K562 (cell line): Measurements from ENCODE around the gene POU2F1. TPM values are rescaled to one million over a fixed set of nuclear protein-coding genes. Genes with fewer than 3 reads are reported as not detected.

ENCODE experiments used
- BHLHE40 ChIP-seq: IDR thresholded peaks from 2 replicates; pipeline ENCODE4 v1.6.1; 2011; ENCODE audit warnings: low read length, improper control_type of control experiment
- BRD4 ChIP-seq: fragments of 200-600 bp; sonication (generic); IDR thresholded peaks from 2 replicates; pipeline ENCODE4 v1.6.1; 2017; ENCODE audit warnings: inconsistent platforms
- CCAR2 ChIP-seq: fragments of 200-400 bp; formaldehyde crosslinking; IDR thresholded peaks from 2 replicates; pipeline ENCODE4 v1.6.1; 2017; ENCODE audit warnings: mild to moderate bottlenecking, low read depth, low read length
- CEBPG ChIP-seq, 3 experiments: fragments of 200-800 bp in 1 of 3; sonication (Bioruptor generic) in 1 of 3; sonication (generic) in 1 of 3; formaldehyde crosslinking in 1 of 3; IDR thresholded peaks in 2 of 3; conservative IDR thresholded peaks in 1 of 3; 2 replicates each; pipeline versions ENCODE4 v1.6.1 to v1.8.0; 2016 to 2022; ENCODE audit warnings: missing compliant biosample characterization in 2 of 3, missing genetic modification characterization in 2 of 3, mild to moderate bottlenecking in 1 of 3, missing genetic modification reagents in 1 of 3
- CREM ChIP-seq: IDR thresholded peaks from 2 replicates; pipeline ENCODE4 v1.6.1; 2014; ENCODE audit warnings: antibody characterized with exemption, low read depth
- DPF2 ChIP-seq: fragments of 450-650 bp; IDR thresholded peaks from 2 replicates; pipeline ENCODE4 v1.6.1; 2016
- GABPB2 ChIP-seq: fragments of 250-450 bp; sonication (Bioruptor Pico); conservative IDR thresholded peaks from 2 replicates; pipeline ENCODE4 v1.5.1; 2021; ENCODE audit warnings: mild to moderate bottlenecking
- GATAD2A ChIP-seq: fragments of 450-650 bp; IDR thresholded peaks from 2 replicates; pipeline ENCODE4 v1.6.1; 2017
- HNRNPL ChIP-seq: fragments of 200-400 bp; formaldehyde crosslinking; IDR thresholded peaks from 2 replicates; pipeline ENCODE4 v1.6.1; 2017; ENCODE audit warnings: low read depth, mild to moderate bottlenecking, low read length
- HNRNPLL ChIP-seq: fragments of 200-400 bp; formaldehyde crosslinking; IDR thresholded peaks from 2 replicates; pipeline ENCODE4 v1.6.1; 2017; ENCODE audit warnings: low read length, low read depth, mild to moderate bottlenecking; ENCODE audit not compliant: poor library complexity, severe bottlenecking
- JUN ChIP-seq, 2 experiments: sonication (generic) in 1 of 2; formaldehyde crosslinking in 1 of 2; IDR thresholded peaks; 2 replicates each; pipeline versions ENCODE4 v1.6.1 to v1.8.0; 2012 to 2022; ENCODE audit warnings: borderline replicate concordance in 2 of 2, mild to moderate bottlenecking in 2 of 2, improper control_type of control experiment in 1 of 2, low read depth in 1 of 2, low read length in 1 of 2, missing genetic modification reagents in 1 of 2
- KAT2B ChIP-seq: IDR thresholded peaks from one replicate; pipeline ENCODE4 v1.6.1; 2012; ENCODE audit warnings: low read depth, mild to moderate bottlenecking, control low read depth, inconsistent platforms, low read length, moderate library complexity
- KDM1A ChIP-seq, 2 experiments: fragments of 450-650 bp; IDR thresholded peaks; 2 replicates each; pipeline ENCODE4 v1.6.1; 2016; ENCODE audit warnings: mild to moderate bottlenecking in 2 of 2
- LEF1 ChIP-seq: fragments of 450-650 bp; IDR thresholded peaks from 2 replicates; pipeline ENCODE4 v1.6.1; 2016; ENCODE audit warnings: mild to moderate bottlenecking
- MAZ ChIP-seq, 2 experiments: fragments of 450-650 bp in 1 of 2; sonication (generic) in 1 of 2; formaldehyde crosslinking; IDR thresholded peaks in 1 of 2; conservative IDR thresholded peaks in 1 of 2; 2 replicates each; pipeline versions ENCODE4 v1.4.0 to v1.5.0; 2020; ENCODE audit warnings: mild to moderate bottlenecking in 1 of 2, missing genetic modification reagents in 1 of 2
- MCM3 ChIP-seq: fragments of 450-650 bp; IDR thresholded peaks from 2 replicates; pipeline ENCODE4 v1.6.1; 2016
- MEIS2 ChIP-seq: fragments of 450-650 bp; IDR thresholded peaks from 2 replicates; pipeline ENCODE4 v1.6.1; 2014; ENCODE audit warnings: mild to moderate bottlenecking; ENCODE audit not compliant: partially characterized antibody
- MTA2 ChIP-seq: fragments of 450-650 bp; IDR thresholded peaks from 2 replicates; pipeline ENCODE4 v1.6.1; 2016; ENCODE audit warnings: low read depth
- NBN ChIP-seq: fragments of 450-650 bp; IDR thresholded peaks from 2 replicates; pipeline ENCODE4 v1.6.1; 2016; ENCODE audit warnings: low read depth, mild to moderate bottlenecking
- PML ChIP-seq: IDR thresholded peaks from 2 replicates; pipeline ENCODE4 v1.6.1; 2012; ENCODE audit warnings: low read length, inconsistent platforms
- SMARCA4 ChIP-seq: fragments of 450-650 bp; IDR thresholded peaks from 2 replicates; pipeline ENCODE4 v1.6.1; 2016
- SOX6 ChIP-seq: fragments of 450-650 bp; IDR thresholded peaks from 2 replicates; pipeline ENCODE4 v1.6.1; 2014; ENCODE audit warnings: mild to moderate bottlenecking
- ZFPM2 ChIP-seq: fragments of 250-450 bp; sonication (Bioruptor Pico); IDR thresholded peaks from 2 replicates; pipeline ENCODE4 v1.5.1; 2022; ENCODE audit warnings: mild to moderate bottlenecking
- polyA plus RNA-seq, 8 experiments: library from polyadenylated mRNA; depleted of rRNA in 4 of 8; stranded (reverse) in 5 of 8; unstranded in 3 of 8; fragments of >200 nt; fragmentation: Nextera tagmentation in 2 of 8; fragmentation: Illumina TruSeq in 1 of 8; extraction: Ambion mirVana in 2 of 8; extraction: Trizol in 1 of 8; gene quantifications; 2 replicates each; pipeline versions ENCODE4 v1.2.1 to v1.2.3, GENCODE V29; 2011 to 2014; ENCODE audit warnings: inconsistent platforms in 1 of 8, missing spikeins in 1 of 8
- total RNA-seq, 7 experiments: library from RNA; depleted of rRNA in 6 of 7; stranded (reverse); fragments of >200 nt in 6 of 7; fragmentation: Illumina TruSeq in 2 of 7; extraction: Trizol in 2 of 7; gene quantifications; 2 replicates each; pipeline versions ENCODE4 v1.2.1 to v1.2.3, GENCODE V29; 2011 to 2021; ENCODE audit warnings: low replicate concordance in 1 of 7
- TF ChIP-seq, protein P1 (sequence below): fragments of 200-400 bp; formaldehyde crosslinking; IDR thresholded peaks from 2 replicates; pipeline ENCODE4 v1.6.1; 2017; ENCODE audit warnings: mild to moderate bottlenecking, low read depth, low read length, moderate library complexity
- TF ChIP-seq, protein P2 (sequence below), 3 experiments: IDR thresholded peaks in 2 of 3; conservative IDR thresholded peaks in 1 of 3; 2 replicates each; pipeline ENCODE4 v1.5.1; 2011 to 2012; ENCODE audit warnings: low read length in 3 of 3, mild to moderate bottlenecking in 3 of 3, control low read depth in 2 of 3, improper control_type of control experiment in 1 of 3, inconsistent platforms in 1 of 3, low read depth in 1 of 3, mixed read lengths in 1 of 3, moderate library complexity in 1 of 3; ENCODE audit not compliant: insufficient read depth in 2 of 3
- TF ChIP-seq, protein P3 (sequence below): fragments of 450-650 bp; formaldehyde crosslinking; IDR thresholded peaks from 2 replicates; pipeline ENCODE4 v1.4.0; 2022; ENCODE audit warnings: mild to moderate bottlenecking, moderate library complexity

The POU2F1 gene
- total and polyA plus RNA-seq, 9 of the 15 experiments (the other 6 are each of a cell fraction or from before 2014, with no cell fraction given): 2.6 to 22.3 (median 8.8) TPM

DNA sequence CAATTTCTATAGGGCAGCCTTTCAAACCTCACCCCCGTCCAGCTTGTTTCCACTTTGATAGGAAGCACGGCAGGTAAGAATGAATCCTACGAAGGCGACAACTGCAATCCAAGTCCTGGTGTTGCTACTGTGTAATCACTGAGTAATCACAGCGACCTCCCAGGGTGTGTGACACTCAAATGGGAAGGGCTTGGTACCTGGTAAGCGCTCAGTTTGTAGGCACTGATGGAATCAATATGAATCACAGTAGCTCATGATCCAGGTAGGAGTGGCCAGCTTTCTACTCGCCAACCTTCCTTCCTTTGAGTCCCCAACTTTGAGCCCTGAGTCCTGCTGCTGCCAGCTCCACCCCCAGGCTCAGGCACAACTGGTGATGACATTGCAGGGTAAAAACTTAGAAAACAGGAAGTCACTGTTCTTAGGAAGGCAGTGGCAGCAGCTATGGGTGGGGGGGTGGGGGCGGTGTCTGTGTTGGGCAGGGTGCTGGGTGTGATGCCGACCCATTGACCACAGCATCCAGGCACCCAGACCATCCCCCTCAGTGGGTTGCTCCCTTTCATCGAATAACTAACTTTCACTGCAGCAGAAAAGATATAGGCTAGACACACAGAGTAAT is 226.9 kb downstream of the POU2F1 start (continued):
- TF ChIP-seq, protein P1, sequence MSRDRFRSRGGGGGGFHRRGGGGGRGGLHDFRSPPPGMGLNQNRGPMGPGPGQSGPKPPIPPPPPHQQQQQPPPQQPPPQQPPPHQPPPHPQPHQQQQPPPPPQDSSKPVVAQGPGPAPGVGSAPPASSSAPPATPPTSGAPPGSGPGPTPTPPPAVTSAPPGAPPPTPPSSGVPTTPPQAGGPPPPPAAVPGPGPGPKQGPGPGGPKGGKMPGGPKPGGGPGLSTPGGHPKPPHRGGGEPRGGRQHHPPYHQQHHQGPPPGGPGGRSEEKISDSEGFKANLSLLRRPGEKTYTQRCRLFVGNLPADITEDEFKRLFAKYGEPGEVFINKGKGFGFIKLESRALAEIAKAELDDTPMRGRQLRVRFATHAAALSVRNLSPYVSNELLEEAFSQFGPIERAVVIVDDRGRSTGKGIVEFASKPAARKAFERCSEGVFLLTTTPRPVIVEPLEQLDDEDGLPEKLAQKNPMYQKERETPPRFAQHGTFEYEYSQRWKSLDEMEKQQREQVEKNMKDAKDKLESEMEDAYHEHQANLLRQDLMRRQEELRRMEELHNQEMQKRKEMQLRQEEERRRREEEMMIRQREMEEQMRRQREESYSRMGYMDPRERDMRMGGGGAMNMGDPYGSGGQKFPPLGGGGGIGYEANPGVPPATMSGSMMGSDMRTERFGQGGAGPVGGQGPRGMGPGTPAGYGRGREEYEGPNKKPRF: no peak
- peak; percentile 52; the same call in 1 of the 2 replicates for TF ChIP-seq NBN
- no peak for TF ChIP-seq GABPB2 (CRISPR knock-in tag)
- peak; percentile 14 for TF ChIP-seq MEIS2
- 0 out of 2 replicates have a peak, but pooled peaks have one; percentile 18 for TF ChIP-seq GATAD2A
- TF ChIP-seq JUN (IDR thresholded peaks at IDR 0.05; ENCODE audit: borderline replicate concordance, low read depth, low read length): no peak
- no peak for TF ChIP-seq JUN (CRISPR knock-in tag; IDR thresholded peaks at IDR 0.05; ENCODE audit: borderline replicate concordance)
- TF ChIP-seq, protein P2, sequence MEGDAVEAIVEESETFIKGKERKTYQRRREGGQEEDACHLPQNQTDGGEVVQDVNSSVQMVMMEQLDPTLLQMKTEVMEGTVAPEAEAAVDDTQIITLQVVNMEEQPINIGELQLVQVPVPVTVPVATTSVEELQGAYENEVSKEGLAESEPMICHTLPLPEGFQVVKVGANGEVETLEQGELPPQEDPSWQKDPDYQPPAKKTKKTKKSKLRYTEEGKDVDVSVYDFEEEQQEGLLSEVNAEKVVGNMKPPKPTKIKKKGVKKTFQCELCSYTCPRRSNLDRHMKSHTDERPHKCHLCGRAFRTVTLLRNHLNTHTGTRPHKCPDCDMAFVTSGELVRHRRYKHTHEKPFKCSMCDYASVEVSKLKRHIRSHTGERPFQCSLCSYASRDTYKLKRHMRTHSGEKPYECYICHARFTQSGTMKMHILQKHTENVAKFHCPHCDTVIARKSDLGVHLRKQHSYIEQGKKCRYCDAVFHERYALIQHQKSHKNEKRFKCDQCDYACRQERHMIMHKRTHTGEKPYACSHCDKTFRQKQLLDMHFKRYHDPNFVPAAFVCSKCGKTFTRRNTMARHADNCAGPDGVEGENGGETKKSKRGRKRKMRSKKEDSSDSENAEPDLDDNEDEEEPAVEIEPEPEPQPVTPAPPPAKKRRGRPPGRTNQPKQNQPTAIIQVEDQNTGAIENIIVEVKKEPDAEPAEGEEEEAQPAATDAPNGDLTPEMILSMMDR (IDR thresholded peaks at IDR 0.05 in 2 of 3, conservative IDR thresholded peaks at IDR 0.05 in 1 of 3; ENCODE audit: insufficient read depth in 2 of 3, low read depth in 1 of 3, low read length in 3 of 3): no peak
- no peak for TF ChIP-seq MCM3
- no peak for TF ChIP-seq MTA2
- TF ChIP-seq CEBPG (CRISPR knock-in tag; IDR thresholded peaks at IDR 0.05): 0 out of 2 replicates have a peak, but pooled peaks have one; percentile 7
- TF ChIP-seq CEBPG (tag; conservative IDR thresholded peaks at IDR 0.05 in 1 of 2, IDR thresholded peaks at IDR 0.05 in 1 of 2): no peak
- TF ChIP-seq SMARCA4: peak; percentile 43; the same call in 1 of the 2 replicates
- no peak for TF ChIP-seq HNRNPL
- no peak for TF ChIP-seq BRD4
- peak in 1 of 2 experiments; percentile 18; a peak in 1 of 4 replicates for TF ChIP-seq MAZ (CRISPR knock-in tag; conservative IDR thresholded peaks at IDR 0.05 in 1 of 2, IDR thresholded peaks at IDR 0.05 in 1 of 2)
- TF ChIP-seq HNRNPLL: no peak
- no peak for TF ChIP-seq CCAR2
- peak; percentile 61 for TF ChIP-seq SOX6
- peak; percentile 59 to 71; a peak in 3 of 4 replicates for TF ChIP-seq KDM1A (IDR thresholded peaks at IDR 0.05)
- TF ChIP-seq PML: no peak
- TF ChIP-seq ZFPM2 (CRISPR knock-in tag): no peak
- no peak; the same call in 1 of the 2 replicates for TF ChIP-seq LEF1
- peak; percentile 23; the same call in 1 of the 2 replicates for TF ChIP-seq DPF2
- TF ChIP-seq BHLHE40: peak; percentile 21; the same call in 1 of the 2 replicates
- no peak for TF ChIP-seq KAT2B
- TF ChIP-seq, protein P3, sequence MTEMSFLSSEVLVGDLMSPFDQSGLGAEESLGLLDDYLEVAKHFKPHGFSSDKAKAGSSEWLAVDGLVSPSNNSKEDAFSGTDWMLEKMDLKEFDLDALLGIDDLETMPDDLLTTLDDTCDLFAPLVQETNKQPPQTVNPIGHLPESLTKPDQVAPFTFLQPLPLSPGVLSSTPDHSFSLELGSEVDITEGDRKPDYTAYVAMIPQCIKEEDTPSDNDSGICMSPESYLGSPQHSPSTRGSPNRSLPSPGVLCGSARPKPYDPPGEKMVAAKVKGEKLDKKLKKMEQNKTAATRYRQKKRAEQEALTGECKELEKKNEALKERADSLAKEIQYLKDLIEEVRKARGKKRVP (CRISPR knock-in tag): peak; percentile 30; the same call in 1 of the 2 replicates
- TF ChIP-seq CREM: peak; percentile 33
